SK-N-SH (cell line): Measurements from ENCODE around the gene RPS6KA5. TPM values are rescaled to one million over a fixed set of nuclear protein-coding genes. Genes with fewer than 3 reads are reported as not detected.

Experiments used
- CTCF ChIA-PET: fragments of 300-600, 350-600 bp; formaldehyde crosslinking; extraction: SDS; loops from one replicate; lab custom pipeline; 2021; lab: Yijun Ruan, JAX
- POLR2A ChIA-PET: fragments of 350-600 bp; sonication (Branson Sonifier 250); formaldehyde crosslinking; extraction: SDS; loops from one replicate; lab custom pipeline; 2020; ENCODE audit warnings: antibody characterized with exemption, inconsistent platforms; lab: Yijun Ruan, JAX
- DNase-seq: peaks from one replicate; pipeline ENCODE4 v3.0.0; 2012
- H2AFZ ChIP-seq: fragments of 200-600 bp; sonication (generic); 2 replicates; pipeline ENCODE4 v1.8.1; 2016; ENCODE audit warnings: antibody characterized with exemption, mild to moderate bottlenecking, low read depth
- H3F3A ChIP-seq: fragments of 200-600 bp; sonication (generic); replicated peaks from 2 replicates; pipeline ENCODE3; 2016; ENCODE audit warnings: antibody characterized with exemption, mild to moderate bottlenecking; ENCODE audit not compliant: insufficient read depth
- H3K27ac ChIP-seq, 2 experiments: fragments of 200-500 bp in 1 of 2; fragments of 200-600 bp in 1 of 2; sonication (Bioruptor generic) in 1 of 2; sonication (generic), shearing (Covaris generic) in 1 of 2; 2 replicates each; pipeline versions ENCODE4 v1.5.1 to v1.6.1; 2014 to 2016; ENCODE audit warnings: low read depth in 2 of 2, inconsistent platforms in 1 of 2, low read length in 1 of 2, mild to moderate bottlenecking in 1 of 2, mixed read lengths in 1 of 2
- H3K27me3 ChIP-seq: fragments of 200-600 bp; sonication (generic), shearing (Covaris generic); 2 replicates; pipeline ENCODE4 v1.6.1; 2016; ENCODE audit warnings: mixed run types; ENCODE audit not compliant: insufficient read depth
- H3K36me3 ChIP-seq, 2 experiments: fragments of 200-500 bp in 1 of 2; fragments of 200-600 bp in 1 of 2; sonication (Bioruptor generic) in 1 of 2; sonication (generic) in 1 of 2; replicated peaks in 1 of 2; 2 replicates each; pipeline versions ENCODE3 to v1.5.1; 2014 to 2016; ENCODE audit warnings: low read length in 1 of 2, mild to moderate bottlenecking in 1 of 2; ENCODE audit not compliant: insufficient read depth in 2 of 2, control insufficient read depth in 1 of 2
- H3K4me1 ChIP-seq, 2 experiments: fragments of 200-500 bp in 1 of 2; fragments of 200-600 bp in 1 of 2; sonication (Bioruptor generic) in 1 of 2; sonication (generic), shearing (Covaris generic) in 1 of 2; 2 replicates each; pipeline versions ENCODE4 v1.5.1 to v1.6.1; 2014 to 2016; ENCODE audit warnings: low read depth in 1 of 2, low read length in 1 of 2, mixed run types in 1 of 2; ENCODE audit not compliant: insufficient read depth in 2 of 2, control insufficient read depth in 1 of 2
- H3K4me2 ChIP-seq: fragments of 200-600 bp; sonication (generic), shearing (Covaris generic); 2 replicates; pipeline ENCODE4 v1.6.1; 2017; ENCODE audit warnings: mixed run types
- H3K4me3 ChIP-seq, 2 experiments: fragments of 200-500 bp in 1 of 2; fragments of 200-600 bp in 1 of 2; sonication (Bioruptor generic) in 1 of 2; sonication (generic), shearing (Covaris generic) in 1 of 2; 2 replicates each; pipeline versions ENCODE4 v1.5.1 to v1.8.1; 2014 to 2016; ENCODE audit warnings: low read depth in 2 of 2, inconsistent platforms in 1 of 2, low read length in 1 of 2, mild to moderate bottlenecking in 1 of 2, mixed read lengths in 1 of 2, moderate library complexity in 1 of 2
- H3K79me2 ChIP-seq: fragments of 200-600 bp; sonication (generic); 2 replicates; pipeline ENCODE4 v1.8.1; 2017; ENCODE audit warnings: mild to moderate bottlenecking; ENCODE audit not compliant: insufficient read depth
- H3K9ac ChIP-seq: fragments of 200-600 bp; sonication (generic); 2 replicates; pipeline ENCODE4 v1.6.1; 2017; ENCODE audit warnings: mixed run types
- H3K9me2 ChIP-seq: fragments of 200-600 bp; sonication (generic); 2 replicates; pipeline ENCODE4 v1.6.1; 2017; ENCODE audit warnings: mixed run types
- H3K9me3 ChIP-seq: fragments of 200-600 bp; sonication (generic); 2 replicates; pipeline ENCODE4 v1.6.1; 2017; ENCODE audit warnings: mixed run types, mild to moderate bottlenecking, moderate library complexity
- H4K20me1 ChIP-seq: fragments of 200-600 bp; sonication (generic); 2 replicates; pipeline ENCODE4 v1.6.1; 2017; ENCODE audit warnings: mild to moderate bottlenecking, mixed run types; ENCODE audit not compliant: insufficient read depth
- GABPA ChIP-seq: IDR thresholded peaks from 2 replicates; pipeline ENCODE4 v1.4.0; 2012; ENCODE audit warnings: low read depth, mild to moderate bottlenecking
- GATA2 ChIP-seq: sonication (generic); formaldehyde crosslinking; IDR thresholded peaks from 2 replicates; pipeline ENCODE4 v1.5.0; 2020; ENCODE audit warnings: mild to moderate bottlenecking, missing genetic modification reagents
- NRF1 ChIP-seq: IDR thresholded peaks from 2 replicates; pipeline ENCODE4 v1.6.1; 2012; ENCODE audit warnings: low read depth, mild to moderate bottlenecking, low read length
- TAF1 ChIP-seq: IDR thresholded peaks from 2 replicates; pipeline ENCODE4 v1.6.1; 2012; ENCODE audit warnings: low read depth, mild to moderate bottlenecking, low read length, moderate library complexity, borderline replicate concordance
- TCF12 ChIP-seq: IDR thresholded peaks from 2 replicates; pipeline ENCODE4 v1.4.0; 2012
- USF1 ChIP-seq: IDR thresholded peaks from 2 replicates; pipeline ENCODE4 v1.4.0; 2012; ENCODE audit warnings: low read depth, borderline replicate concordance
- ZBTB33 ChIP-seq: IDR thresholded peaks from 2 replicates; pipeline ENCODE4 v1.4.0; 2012; ENCODE audit warnings: low read depth, borderline replicate concordance
- WGBS: methylation state at CpG from one replicate; pipeline ENCODE4 v1.1.6; 2017; ENCODE audit warnings: low lambda C conversion rate; 5-methylcytosine and 5-hydroxymethylcytosine counted together
- polyA plus RNA-seq, 3 experiments: library from polyadenylated mRNA; depleted of rRNA; stranded (reverse); fragments of >200 nt; gene quantifications; 2 replicates each; pipeline ENCODE4 v1.2.3, GENCODE V29; 2012
- TF ChIP-seq, protein P1 (sequence below): IDR thresholded peaks from 2 replicates; pipeline ENCODE4; 2012

The RPS6KA5 gene
- polyA plus RNA-seq, 1 of the 3 experiments (the other 2 are of a cell fraction) = 0.67 TPM

GRCh38 chr14:91058042-91058581 lies 2.3 kb downstream of the RPS6KA5 start:
- H3F3A ChIP-seq = no peaks in the 10 kb centered on the region
- peak overlapping the region in 1 of 2 experiments; percentile 64; a peak in 2 of 4 replicates for H3K27ac ChIP-seq
- H3K4me1 ChIP-seq = peaks cover 0 to 7% of the 10 kb centered on the region in 2 experiments; a peak in 3 of 4 replicates
- no peak overlapping the region for H2AFZ ChIP-seq
- DNase-seq = no peak
- ChIA-PET POLR2A (no interaction called here), CTCF (interaction anchor here (0.9 to 6.7 kb wide), 10 partner anchors 8 to 300 kb away, joined by 3 to 53 read pairs (median 4); no protein-coding TSS in a partner anchor)
- H3K9ac ChIP-seq = no peak overlapping the region
- H3K4me2 ChIP-seq = no peak overlapping the region
- 45% methylated on average over 6 of the region's 6 CpGs for WGBS
- no peaks in the 10 kb centered on the region for H4K20me1 ChIP-seq
- no peaks in the 10 kb centered on the region for H3K36me3 ChIP-seq
- H3K9me2 ChIP-seq = no peaks in the 10 kb centered on the region
- no peaks in the 10 kb centered on the region for H3K9me3 ChIP-seq
- TF ChIP-seq USF1 (no peak), TCF12 (peak; percentile 15; the same call in 1 of the 2 replicates)
- TF ChIP-seq, protein P1, sequence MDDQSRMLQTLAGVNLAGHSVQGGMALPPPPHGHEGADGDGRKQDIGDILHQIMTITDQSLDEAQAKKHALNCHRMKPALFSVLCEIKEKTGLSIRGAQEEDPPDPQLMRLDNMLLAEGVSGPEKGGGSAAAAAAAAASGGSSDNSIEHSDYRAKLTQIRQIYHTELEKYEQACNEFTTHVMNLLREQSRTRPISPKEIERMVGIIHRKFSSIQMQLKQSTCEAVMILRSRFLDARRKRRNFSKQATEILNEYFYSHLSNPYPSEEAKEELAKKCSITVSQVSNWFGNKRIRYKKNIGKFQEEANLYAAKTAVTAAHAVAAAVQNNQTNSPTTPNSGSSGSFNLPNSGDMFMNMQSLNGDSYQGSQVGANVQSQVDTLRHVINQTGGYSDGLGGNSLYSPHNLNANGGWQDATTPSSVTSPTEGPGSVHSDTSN = peak; percentile 45; the same call in 1 of the 2 replicates
- no peaks in the 10 kb centered on the region for H3K27me3 ChIP-seq
- H3K79me2 ChIP-seq = no peaks in the 10 kb centered on the region
- H3K4me3 ChIP-seq = no peak overlapping the region

DNA sequence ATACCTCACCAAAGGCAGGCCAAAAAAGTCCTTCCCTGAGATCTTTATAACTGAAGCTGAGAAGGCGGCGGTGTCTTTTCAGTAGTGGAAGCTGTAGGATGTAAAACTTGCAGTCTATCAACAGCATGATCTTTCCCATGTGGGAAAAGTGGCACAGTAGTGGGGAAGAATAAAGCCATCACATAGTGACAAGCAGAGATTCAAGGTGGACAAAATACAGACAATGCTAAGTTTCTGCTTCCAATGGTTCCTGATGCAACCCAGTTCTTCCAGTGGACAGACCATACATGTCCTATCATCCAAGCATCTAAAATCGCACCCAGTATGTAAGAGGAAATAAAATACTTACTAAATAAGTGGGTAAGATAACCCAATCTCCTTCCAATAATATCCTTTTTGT lies 4.1 kb downstream of the RPS6KA5 start:
- ChIA-PET POLR2A (no interaction called here), CTCF (interaction anchor here (1.8 kb wide), 1 partner anchor 154 kb away, joined by 6 read pairs; no protein-coding TSS in a partner anchor)
- WGBS = 84% methylated on average over 3 of the region's 3 CpGs
- DNase-seq = no peak
- Histone ChIP-seq H3K9ac (no peak overlapping the region), H3F3A (no peaks in the 10 kb centered on the region), H4K20me1 (no peaks in the 10 kb centered on the region), H3K4me3 (no peak overlapping the region), H3K36me3 (no peaks in the 10 kb centered on the region), H3K9me3 (no peaks in the 10 kb centered on the region), H2AFZ (no peak overlapping the region), H3K4me1 (peaks cover 0 to 4% of the 10 kb centered on the region in 2 experiments; a peak in 2 of 4 replicates), H3K27me3 (no peaks in the 10 kb centered on the region), H3K9me2 (no peaks in the 10 kb centered on the region), H3K79me2 (no peaks in the 10 kb centered on the region), H3K4me2 (no peak overlapping the region), H3K27ac (no peak overlapping the region)
- no peak for TF ChIP-seq ZBTB33
- TF ChIP-seq TAF1 = no peak
- TF ChIP-seq GABPA = no peak
- TF ChIP-seq NRF1 = no peak
- TF ChIP-seq, protein P1 = no peak
- TF ChIP-seq GATA2 (CRISPR knock-in tag) = no peak
- TF ChIP-seq USF1 = no peak
